NCI-H2107 (cell line): ENCODE measurements around the gene CPNE8.

ENCODE experiments used
- DNase-seq: peaks from one replicate; lab custom pipeline; 2025; lab: John Stamatoyannopoulos, UW

The CPNE8 gene

DNA sequence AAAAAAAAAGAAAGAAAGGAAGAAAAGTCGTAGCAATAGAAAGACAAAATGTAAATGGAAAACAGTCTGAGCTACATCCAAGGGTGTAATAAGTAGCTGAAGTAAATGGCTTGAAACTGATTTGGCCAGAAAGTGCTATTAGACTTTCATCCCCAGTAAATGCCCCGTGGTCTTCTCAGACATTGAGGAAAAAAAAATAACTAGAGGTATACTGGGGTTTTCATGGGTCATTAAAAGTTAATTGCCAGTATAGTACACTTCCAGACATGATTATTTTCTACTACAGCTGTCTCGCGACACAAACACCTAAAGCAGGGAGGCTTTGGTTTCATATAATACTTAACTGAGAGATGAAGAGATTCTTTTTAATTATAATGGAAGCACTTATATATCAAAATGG, 271.9 kb downstream of the CPNE8 start:
- no peak for DNase-seq

DNA sequence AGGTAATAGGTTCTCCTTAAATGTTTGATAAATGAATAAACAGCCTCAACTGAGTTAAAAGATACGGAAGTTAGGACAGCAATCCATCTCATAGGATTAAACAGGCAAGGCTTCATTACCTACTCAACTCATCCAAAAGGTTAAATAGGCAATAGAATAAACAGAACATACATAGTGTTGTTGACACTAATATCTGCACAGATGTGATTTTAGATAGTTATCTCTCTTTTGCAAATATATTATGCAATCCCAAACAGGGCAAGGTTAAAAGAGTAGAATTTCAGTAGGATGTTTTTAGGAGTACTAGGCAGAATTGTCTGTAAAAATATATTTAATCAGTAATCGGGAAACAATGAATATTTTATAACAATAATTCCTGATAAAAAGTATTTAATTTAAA, 276.3 kb downstream of the CPNE8 start:
- no peak for DNase-seq

DNA sequence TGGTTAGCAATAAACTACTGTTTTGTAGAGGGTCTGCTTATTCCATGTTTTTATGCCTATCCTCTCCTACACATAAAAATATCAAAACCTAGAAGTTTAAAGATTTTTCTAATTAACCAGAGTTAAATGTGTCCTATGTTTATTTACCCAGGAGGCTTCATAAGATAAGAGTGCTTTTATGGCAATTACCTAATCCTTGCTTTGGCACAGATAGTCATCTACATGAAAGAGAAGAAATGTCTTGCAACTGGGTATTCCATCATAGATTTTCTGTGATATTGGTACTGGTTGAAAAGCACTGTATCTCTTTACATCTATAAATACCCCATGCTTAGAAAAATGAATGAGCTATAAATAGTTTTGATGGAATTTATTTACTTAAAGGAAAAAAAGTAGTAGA, 277.1 kb downstream of the CPNE8 start:
- no peak for DNase-seq

DNA sequence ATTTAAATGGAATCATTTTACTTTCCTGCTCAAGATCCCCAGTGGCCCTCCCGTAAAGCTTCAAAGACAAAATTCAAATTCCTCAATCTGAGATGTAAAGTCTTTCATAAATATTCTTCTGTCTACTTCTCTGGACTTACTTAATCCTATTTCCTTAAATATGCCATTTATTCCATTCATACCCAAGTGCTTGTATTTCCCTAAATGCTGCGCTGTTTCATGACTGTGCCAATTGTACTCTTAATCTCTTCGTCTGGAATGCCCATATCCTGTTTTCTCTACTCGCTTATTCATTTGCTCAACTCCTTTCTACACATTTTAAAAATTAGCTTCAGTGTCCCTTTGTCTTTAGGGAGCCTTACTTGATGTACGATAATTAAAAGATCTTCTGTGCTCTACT, 280.1 kb downstream of the CPNE8 start:
- DNase-seq: no peak

DNA sequence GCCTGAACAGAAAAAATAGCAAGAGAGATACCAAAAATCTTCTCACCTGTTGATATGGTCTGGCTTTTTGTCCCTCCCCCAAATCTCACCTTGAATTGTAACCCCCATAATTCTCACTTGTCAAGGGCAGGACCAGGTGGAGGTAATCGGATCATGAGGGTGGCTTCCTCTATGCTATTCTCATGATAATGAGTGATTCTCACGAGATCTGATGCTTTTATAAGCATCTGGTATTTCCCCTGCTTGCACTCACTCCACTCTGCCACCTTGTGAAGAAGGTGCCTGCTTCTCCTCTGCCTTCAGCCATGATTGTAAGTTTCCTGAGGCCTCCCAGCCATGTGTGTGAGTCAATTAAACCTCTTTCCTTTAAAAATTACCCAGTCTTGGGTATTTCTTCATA, 291.2 kb downstream of the CPNE8 start:
- DNase-seq: no peak

DNA sequence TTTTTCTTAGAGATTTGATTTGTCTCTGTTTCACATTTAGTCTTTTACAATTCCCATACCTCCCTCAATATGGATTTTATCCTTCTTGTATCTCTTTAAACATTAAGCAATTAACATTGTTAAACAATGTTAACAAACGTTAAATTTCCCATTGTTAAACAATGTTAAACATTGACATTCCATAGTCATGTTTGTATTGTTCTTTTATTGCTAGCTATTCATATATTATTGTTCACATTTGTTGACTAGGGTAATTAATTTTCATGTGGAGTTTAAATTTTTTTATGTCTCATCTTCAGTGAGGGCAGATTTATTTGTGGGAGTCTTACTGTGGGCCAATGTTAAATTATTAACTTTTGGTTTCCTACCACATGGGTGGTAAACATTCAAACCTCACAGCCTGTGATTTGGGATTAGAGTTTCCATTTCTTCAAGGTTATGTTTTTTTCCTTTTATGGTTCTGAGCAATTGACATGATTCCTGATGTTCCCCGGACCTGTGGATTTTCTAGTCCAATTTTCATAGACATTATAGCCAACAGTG, 294.5 kb downstream of the CPNE8 start:
- DNase-seq: no peak

DNA sequence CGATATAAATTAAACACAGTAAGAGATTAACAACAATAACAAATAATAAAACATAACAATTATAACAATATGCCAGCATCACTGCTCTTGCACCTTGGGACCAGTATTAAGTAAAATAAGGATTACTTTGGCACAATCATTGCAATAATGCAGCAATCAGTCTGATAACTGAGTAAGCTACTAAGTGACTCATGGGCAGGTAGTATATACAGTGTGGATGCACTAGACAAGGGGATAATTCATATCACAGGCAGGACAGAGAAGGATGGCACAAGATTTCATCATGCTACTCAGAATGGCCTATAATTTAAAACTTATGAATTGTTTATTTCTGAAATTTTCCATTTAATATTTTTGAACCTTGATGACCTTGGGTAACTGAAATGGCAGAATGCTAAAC, 298.1 kb downstream of the CPNE8 start:
- no peak for DNase-seq
